ENCODE measurements around the gene SLCO2B1.
"Not testable (repeated sequence)": the region's sequence is repeated elsewhere in the genome, so short reads cannot be mapped to it uniquely, and the experiment has no call there.

Gene SLCO2B1

GRCh38 chr11:75150879-75151278, at the start of gene SLCO2B1:
Gene SLCO2B1 (plus strand): TSS chr11:75151107. CDS start chr11:75151382, 275 bp downstream.
- no peaks in the 10 kb centered on the region for H3K36me3 Mint-ChIP-seq
- H3K4me3 Mint-ChIP-seq: no peak within 1 kb of the TSS
- peaks cover 9% of the 10 kb centered on the region for H3K4me1 Mint-ChIP-seq
- H3K27me3 Mint-ChIP-seq: peaks cover 48% of the 10 kb centered on the region
- no peak for DNase-seq
- no peak within 1 kb of the TSS for H3K27ac Mint-ChIP-seq
- CTCF ChIA-PET: interaction anchor here (0.7 to 15.8 kb wide), 4 partner anchors 9 to 101 kb away, joined by 3 to 524 read pairs (median 28); no protein-coding TSS in a partner anchor
- no peaks in the 10 kb centered on the region for H3K9me3 Mint-ChIP-seq

GRCh38 chr11:75101424-75102128, 49.3 kb upstream of the SLCO2B1 start:
- no peak overlapping the region for H3K27ac Mint-ChIP-seq
- H3K4me1 Mint-ChIP-seq: peaks cover 2% of the 10 kb centered on the region
- no peaks in the 10 kb centered on the region for H3K9me3 Mint-ChIP-seq
- peaks cover 29% of the 10 kb centered on the region for H3K27me3 Mint-ChIP-seq
- H3K4me3 Mint-ChIP-seq: no peak overlapping the region
- DNase-seq: no peak
- CTCF ChIA-PET: no interaction called here
- H3K36me3 Mint-ChIP-seq: no peaks in the 10 kb centered on the region

- Mint-ChIP-seq H3K36me3 (no peaks in the 10 kb centered on the region), H3K27ac (no peak overlapping the region), H3K27me3 (peaks cover 26% of the 10 kb centered on the region), H3K4me3 (no peak overlapping the region), H3K4me1 (peaks cover 2% of the 10 kb centered on the region), H3K9me3 (no peaks in the 10 kb centered on the region)
- CTCF ChIA-PET: interaction anchor here (0.6 to 1.0 kb wide), 2 partner anchors 20 to 37 kb away, joined by 3 to 4 read pairs; no protein-coding TSS in a partner anchor
- DNase-seq: no peak
Observed at GRCh38 chr11:75103380-75104026, 47.4 kb upstream of the SLCO2B1 start.

GRCh38 chr11:75105462-75105925, 45.4 kb upstream of the SLCO2B1 start:
- no peak overlapping the region for H3K27ac Mint-ChIP-seq
- peaks cover 2% of the 10 kb centered on the region for H3K4me1 Mint-ChIP-seq
- peaks cover 23% of the 10 kb centered on the region for H3K27me3 Mint-ChIP-seq
- H3K9me3 Mint-ChIP-seq: no peaks in the 10 kb centered on the region
- CTCF ChIA-PET: no interaction called here
- no peak for DNase-seq
- no peaks in the 10 kb centered on the region for H3K36me3 Mint-ChIP-seq
- no peak overlapping the region for H3K4me3 Mint-ChIP-seq

GRCh38 chr11:75105967-75106681, 44.8 kb upstream of the SLCO2B1 start:
- H3K27me3 Mint-ChIP-seq: peaks cover 23% of the 10 kb centered on the region
- H3K4me1 Mint-ChIP-seq, H3K9me3 Mint-ChIP-seq, DNase-seq, H3K36me3 Mint-ChIP-seq, H3K4me3 Mint-ChIP-seq, H3K27ac Mint-ChIP-seq: not testable (repeated sequence)
- CTCF ChIA-PET: interaction anchor here (0.6 kb wide), 1 partner anchor 283 kb away, joined by 3 read pairs; no protein-coding TSS in a partner anchor

- H3K4me1 Mint-ChIP-seq: peaks cover 2% of the 10 kb centered on the region
- no peaks in the 10 kb centered on the region for H3K9me3 Mint-ChIP-seq
- H3K4me3 Mint-ChIP-seq: no peak overlapping the region
- CTCF ChIA-PET: interaction anchor here (0.7 kb wide), 1 partner anchor 97 kb away, joined by 3 read pairs; no protein-coding TSS in a partner anchor
- no peak overlapping the region for H3K27ac Mint-ChIP-seq
- no peaks in the 10 kb centered on the region for H3K36me3 Mint-ChIP-seq
- no peak for DNase-seq
- H3K27me3 Mint-ChIP-seq: peaks cover 16% of the 10 kb centered on the region
Observed at GRCh38 chr11:75107187-75107586, 43.7 kb upstream of the SLCO2B1 start.

- no peak overlapping the region for H3K4me3 Mint-ChIP-seq
- no peaks in the 10 kb centered on the region for H3K9me3 Mint-ChIP-seq
Observed at GRCh38 chr11:75112200-75112599, 38.7 kb upstream of the SLCO2B1 start.

GRCh38 chr11:75113030-75113429, 37.9 kb upstream of the SLCO2B1 start:
- no peaks in the 10 kb centered on the region for H3K4me1 Mint-ChIP-seq
- no peaks in the 10 kb centered on the region for H3K9me3 Mint-ChIP-seq
- DNase-seq: no peak
- no peak overlapping the region for H3K4me3 Mint-ChIP-seq
- peaks cover 15% of the 10 kb centered on the region for H3K27me3 Mint-ChIP-seq
- no peaks in the 10 kb centered on the region for H3K36me3 Mint-ChIP-seq
- CTCF ChIA-PET: no interaction called here
- no peak overlapping the region for H3K27ac Mint-ChIP-seq

More at GRCh38 chr11:75112200-75112599, 38.7 kb upstream of the SLCO2B1 start:
- no peak overlapping the region for H3K27ac Mint-ChIP-seq
- DNase-seq: no peak
- no peaks in the 10 kb centered on the region for H3K36me3 Mint-ChIP-seq
- CTCF ChIA-PET: no interaction called here
- H3K27me3 Mint-ChIP-seq: peaks cover 16% of the 10 kb centered on the region
- no peaks in the 10 kb centered on the region for H3K4me1 Mint-ChIP-seq

- Mint-ChIP-seq H3K9me3 (no peaks in the 10 kb centered on the region), H3K4me1 (no peaks in the 10 kb centered on the region), H3K27me3 (peaks cover 24% of the 10 kb centered on the region), H3K27ac (no peak overlapping the region), H3K36me3 (no peaks in the 10 kb centered on the region), H3K4me3 (no peak overlapping the region)
- no peak for DNase-seq
- CTCF ChIA-PET: no interaction called here
Observed at GRCh38 chr11:75114465-75114864, 36.4 kb upstream of the SLCO2B1 start.

- Mint-ChIP-seq H3K4me3 (no peak overlapping the region), H3K4me1 (no peaks in the 10 kb centered on the region), H3K27ac (no peak overlapping the region), H3K27me3 (peaks cover 27% of the 10 kb centered on the region), H3K36me3 (no peaks in the 10 kb centered on the region), H3K9me3 (no peaks in the 10 kb centered on the region)
- CTCF ChIA-PET: no interaction called here
- DNase-seq: no peak
Observed at GRCh38 chr11:75118577-75118976, 32.3 kb upstream of the SLCO2B1 start.

- Mint-ChIP-seq H3K4me1 (no peaks in the 10 kb centered on the region), H3K9me3 (no peaks in the 10 kb centered on the region), H3K4me3 (no peak overlapping the region), H3K36me3 (no peaks in the 10 kb centered on the region), H3K27ac (no peak overlapping the region), H3K27me3 (peaks cover 20% of the 10 kb centered on the region)
- CTCF ChIA-PET: interaction anchor here (1.8 kb wide), 1 partner anchor 14 kb away, joined by 6 read pairs; no protein-coding TSS in a partner anchor
- DNase-seq: no peak
Observed at GRCh38 chr11:75126564-75126963, 24.3 kb upstream of the SLCO2B1 start.

- no peak overlapping the region for H3K27ac Mint-ChIP-seq
- H3K9me3 Mint-ChIP-seq: no peaks in the 10 kb centered on the region
- no peaks in the 10 kb centered on the region for H3K4me1 Mint-ChIP-seq
- no peak overlapping the region for H3K4me3 Mint-ChIP-seq
- DNase-seq: no peak
- no peaks in the 10 kb centered on the region for H3K36me3 Mint-ChIP-seq
- H3K27me3 Mint-ChIP-seq: peaks cover 56% of the 10 kb centered on the region
- CTCF ChIA-PET: interaction anchor here (1.1 to 2.9 kb wide), 2 partner anchors 10 to 76 kb away, joined by 3 to 11 read pairs; no protein-coding TSS in a partner anchor
Observed at GRCh38 chr11:75132080-75132479, 18.8 kb upstream of the SLCO2B1 start.

- Mint-ChIP-seq H3K9me3 (no peaks in the 10 kb centered on the region), H3K27ac (no peak overlapping the region), H3K4me1 (no peaks in the 10 kb centered on the region), H3K36me3 (no peaks in the 10 kb centered on the region), H3K4me3 (no peak overlapping the region), H3K27me3 (peaks cover 61% of the 10 kb centered on the region)
- CTCF ChIA-PET: interaction anchor here (1.3 to 2.9 kb wide), 3 partner anchors 8 to 111 kb away, joined by 3 to 13 read pairs (median 11); no protein-coding TSS in a partner anchor
- no peak for DNase-seq
Observed at GRCh38 chr11:75133976-75134375, 16.9 kb upstream of the SLCO2B1 start.

GRCh38 chr11:75135021-75135650, 15.8 kb upstream of the SLCO2B1 start:
- no peaks in the 10 kb centered on the region for H3K36me3 Mint-ChIP-seq
- CTCF ChIA-PET: interaction anchor here (1.1 to 2.7 kb wide), 3 partner anchors 70 to 113 kb away, joined by 3 to 13 read pairs (median 4); no protein-coding TSS in a partner anchor
- H3K27me3 Mint-ChIP-seq: peaks cover 67% of the 10 kb centered on the region
- H3K4me3 Mint-ChIP-seq: no peak overlapping the region
- no peak for DNase-seq
- H3K27ac Mint-ChIP-seq: no peak overlapping the region
- no peaks in the 10 kb centered on the region for H3K9me3 Mint-ChIP-seq
- no peaks in the 10 kb centered on the region for H3K4me1 Mint-ChIP-seq

All from activated naive CD4-positive, alpha-beta T cell treated with anti-CD3 and anti-CD28 coated beads, Interleukin-2, amount 10 ng/mL, durations not matched to agents 7 days and 5 days (primary cell).